MV-4-11 (cell line): ENCODE results near the gene UNC80.
A peak's percentile ranks its signal among the peaks of the same experiment; 100 is the strongest.

Experiments
- DNase-seq: peaks from one replicate; lab custom pipeline; 2025; lab: John Stamatoyannopoulos, UW

The UNC80 gene

GRCh38 chr2:210028178-210028577, 256.5 kb downstream of the UNC80 start:
- DNase-seq, result no peak

GRCh38 chr2:210034087-210034683, 262.6 kb downstream of the UNC80 start:
- no peak for DNase-seq

GRCh38 chr2:210035679-210036078, 264.0 kb downstream of the UNC80 start:
- no peak for DNase-seq

GRCh38 chr2:210038078-210038477, 266.4 kb downstream of the UNC80 start:
- no peak for DNase-seq

GRCh38 chr2:210046851-210047500, 275.3 kb downstream of the UNC80 start:
- DNase-seq, result peak; percentile 72
